Panc1 (cell line): ENCODE measurements around the gene RNF4.

ENCODE experiments used
- SIN3A ChIP-seq: IDR thresholded peaks from 2 replicates; pipeline ENCODE4 v1.6.1; 2012; ENCODE audit warnings: low read depth, mild to moderate bottlenecking, low read length, moderate library complexity, borderline replicate concordance; ENCODE audit not compliant: insufficient read depth
- TF ChIP-seq, protein P1 (sequence below): fragments of 450-650 bp; IDR thresholded peaks from 2 replicates; pipeline ENCODE4 v1.5.1; 2017; ENCODE audit warnings: mild to moderate bottlenecking

DNA sequence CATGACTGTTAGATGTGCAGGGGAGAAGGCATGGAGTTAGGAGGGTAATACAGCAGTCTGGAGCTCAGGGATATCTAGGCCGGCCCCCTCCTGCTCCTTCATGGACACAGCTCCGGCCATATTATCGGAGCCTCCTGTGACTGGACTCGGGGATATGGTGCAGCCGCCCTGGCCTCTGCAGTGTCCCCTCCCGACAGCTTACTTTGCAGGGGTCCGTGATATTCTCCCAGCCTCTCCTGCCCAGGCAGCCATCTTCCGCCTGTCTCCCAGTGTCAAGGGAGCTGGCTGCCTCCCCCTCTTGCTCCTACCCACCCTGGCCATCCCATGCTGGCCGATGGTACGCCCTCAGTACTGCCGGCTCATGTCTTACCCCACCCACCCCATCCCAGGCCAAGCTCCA, 19.9 kb upstream of the RNF4 start:
- TF ChIP-seq, protein P1, sequence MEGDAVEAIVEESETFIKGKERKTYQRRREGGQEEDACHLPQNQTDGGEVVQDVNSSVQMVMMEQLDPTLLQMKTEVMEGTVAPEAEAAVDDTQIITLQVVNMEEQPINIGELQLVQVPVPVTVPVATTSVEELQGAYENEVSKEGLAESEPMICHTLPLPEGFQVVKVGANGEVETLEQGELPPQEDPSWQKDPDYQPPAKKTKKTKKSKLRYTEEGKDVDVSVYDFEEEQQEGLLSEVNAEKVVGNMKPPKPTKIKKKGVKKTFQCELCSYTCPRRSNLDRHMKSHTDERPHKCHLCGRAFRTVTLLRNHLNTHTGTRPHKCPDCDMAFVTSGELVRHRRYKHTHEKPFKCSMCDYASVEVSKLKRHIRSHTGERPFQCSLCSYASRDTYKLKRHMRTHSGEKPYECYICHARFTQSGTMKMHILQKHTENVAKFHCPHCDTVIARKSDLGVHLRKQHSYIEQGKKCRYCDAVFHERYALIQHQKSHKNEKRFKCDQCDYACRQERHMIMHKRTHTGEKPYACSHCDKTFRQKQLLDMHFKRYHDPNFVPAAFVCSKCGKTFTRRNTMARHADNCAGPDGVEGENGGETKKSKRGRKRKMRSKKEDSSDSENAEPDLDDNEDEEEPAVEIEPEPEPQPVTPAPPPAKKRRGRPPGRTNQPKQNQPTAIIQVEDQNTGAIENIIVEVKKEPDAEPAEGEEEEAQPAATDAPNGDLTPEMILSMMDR = no peak
- no peak for TF ChIP-seq SIN3A
